Measurements from ENCODE around the gene COL10A1. TPM values are rescaled to one million over a fixed set of nuclear protein-coding genes. Genes with fewer than 3 reads are reported as not detected.

Gene COL10A1
- total RNA-seq, 1 experiment from 2014 or later, result not detected

- H3K4me3 ChIP-seq (ENCODE audit: low read depth, low read length, poor library complexity, severe bottlenecking), result no peak overlapping the region
- H3K9me3 ChIP-seq (ENCODE audit: low read depth, low read length, poor library complexity, severe bottlenecking), result no peaks in the 10 kb centered on the region
- H3K27me3 ChIP-seq (replicated peaks; ENCODE audit: insufficient read depth, low read depth, low read length, poor library complexity), result no peaks in the 10 kb centered on the region
- no peak for TF ChIP-seq CTCF (conservative IDR thresholded peaks at IDR 0.05; ENCODE audit: low read depth, low read length)
- ChIA-PET CTCF (no interaction called here), POLR2A (ENCODE audit: low non-redundant PET) (no interaction called here)
- BruUV-seq (replicated peaks), result no TSS peak
- no peak overlapping the region for H3K27ac ChIP-seq (ENCODE audit: low read depth, low read length, poor library complexity, severe bottlenecking)
- H3K4me1 ChIP-seq (ENCODE audit: insufficient read depth, low read length, poor library complexity, severe bottlenecking), result no peaks in the 10 kb centered on the region
- DNase-seq (ENCODE audit: low spot score), result no peak
- intact Hi-C loops (cut with micrococcal nuclease; ENCODE audit: unreplicated experiment), result no loop called here
- no peaks in the 10 kb centered on the region for H3K36me3 ChIP-seq (ENCODE audit: insufficient read depth, low read length, poor library complexity, severe bottlenecking)
Measured at GRCh38 chr6:116152620-116153019, 26.7 kb upstream of the COL10A1 start.

- H3K27ac ChIP-seq (ENCODE audit: low read depth, low read length, poor library complexity, severe bottlenecking), result no peak overlapping the region
- no peak for TF ChIP-seq EZH2 (IDR thresholded peaks at IDR 0.05; ENCODE audit: borderline replicate concordance, low read depth, low read length, poor library complexity, severe bottlenecking)
- TF ChIP-seq CTCF (conservative IDR thresholded peaks at IDR 0.05; ENCODE audit: low read depth, low read length), result no peak
- H3K4me3 ChIP-seq (ENCODE audit: low read depth, low read length, poor library complexity, severe bottlenecking), result no peak overlapping the region
- H3K27me3 ChIP-seq (replicated peaks; ENCODE audit: insufficient read depth, low read depth, low read length, poor library complexity), result no peaks in the 10 kb centered on the region
- no TSS peak for BruUV-seq (replicated peaks)
- DNase-seq (ENCODE audit: low spot score), result no peak
- H3K36me3 ChIP-seq (ENCODE audit: insufficient read depth, low read length, poor library complexity, severe bottlenecking), result no peaks in the 10 kb centered on the region
- ChIA-PET CTCF (no interaction called here), POLR2A (ENCODE audit: low non-redundant PET) (no interaction called here)
- intact Hi-C loops (cut with micrococcal nuclease; ENCODE audit: unreplicated experiment), result no loop called here
- H3K9me3 ChIP-seq (ENCODE audit: low read depth, low read length, poor library complexity, severe bottlenecking), result no peaks in the 10 kb centered on the region
- H3K4me1 ChIP-seq (ENCODE audit: insufficient read depth, low read length, poor library complexity, severe bottlenecking), result no peaks in the 10 kb centered on the region
Measured at GRCh38 chr6:116145803-116146675, 20.1 kb upstream of the COL10A1 start.

GRCh38 chr6:116144605-116145004 lies 18.7 kb upstream of the COL10A1 start:
- CTCF ChIA-PET, result no interaction called here

More at GRCh38 chr6:116144605-116145004, 18.7 kb upstream of the COL10A1 start:
- H3K4me1 ChIP-seq (ENCODE audit: insufficient read depth, low read length, poor library complexity, severe bottlenecking), result no peaks in the 10 kb centered on the region
- no peaks in the 10 kb centered on the region for H3K27me3 ChIP-seq (replicated peaks; ENCODE audit: insufficient read depth, low read depth, low read length, poor library complexity)
- no peaks in the 10 kb centered on the region for H3K36me3 ChIP-seq (ENCODE audit: insufficient read depth, low read length, poor library complexity, severe bottlenecking)
- intact Hi-C loops (cut with micrococcal nuclease; ENCODE audit: unreplicated experiment), result no loop called here
- POLR2A ChIA-PET (ENCODE audit: low non-redundant PET), result no interaction called here
- no peaks in the 10 kb centered on the region for H3K9me3 ChIP-seq (ENCODE audit: low read depth, low read length, poor library complexity, severe bottlenecking)
- no peak for TF ChIP-seq EZH2 (IDR thresholded peaks at IDR 0.05; ENCODE audit: borderline replicate concordance, low read depth, low read length, poor library complexity, severe bottlenecking)
- no peak for TF ChIP-seq CTCF (conservative IDR thresholded peaks at IDR 0.05; ENCODE audit: low read depth, low read length)
- no peak overlapping the region for H3K27ac ChIP-seq (ENCODE audit: low read depth, low read length, poor library complexity, severe bottlenecking)
- H3K4me3 ChIP-seq (ENCODE audit: low read depth, low read length, poor library complexity, severe bottlenecking), result no peak overlapping the region
- no peak for DNase-seq (ENCODE audit: low spot score)
- BruUV-seq (replicated peaks), result no TSS peak

Data from A673 (cell line).